GM12878 (cell line): ENCODE data around the gene PLA2G6. TPM values are rescaled to one million over a fixed set of nuclear protein-coding genes. Genes with fewer than 3 reads are reported as not detected.

Source experiments
- ATAC-seq: fragments of 200-7000 bp; cut with Tn5 transposase; 3 replicates; pipeline ENCODE4 v1.9.1; 2020; ENCODE audit warnings: mild to moderate bottlenecking, moderate library complexity
- BruUV-seq: library from RNA; stranded (reverse); fragments of 400-500 nt; replicated peaks from 2 replicates; lab custom pipeline; 2021; lab: Mats Ljungman, UMichigan
- CTCF ChIA-PET: fragments of 300-600 bp; sonication (Branson Sonifier 250); formaldehyde crosslinking; extraction: SDS; loops from one replicate; lab custom pipeline; 2021; ENCODE audit warnings: inconsistent platforms; lab: Yijun Ruan, JAX
- POLR2A ChIA-PET: fragments of 350-600 bp; formaldehyde crosslinking; extraction: SDS; loops from one replicate; lab custom pipeline; 2021; ENCODE audit warnings: inconsistent platforms; lab: Charles Lee
- RAD21 ChIA-PET: fragments of 300-600 bp; sonication (Branson Sonifier 250); formaldehyde crosslinking; loops from one replicate; lab custom pipeline; 2023; ENCODE audit warnings: antibody characterized with exemption; ENCODE audit not compliant: unreplicated experiment; lab: Charles Lee
- SMC1A ChIA-PET: fragments of 300-600 bp; sonication (Branson Sonifier 250); formaldehyde crosslinking; loops from one replicate; lab custom pipeline; 2023; ENCODE audit not compliant: unreplicated experiment, uncharacterized antibody; lab: Charles Lee
- DNase-seq: peaks from one replicate; pipeline ENCODE4 v3.0.0-alpha.2; 2011; ENCODE audit warnings: low read depth, low spot score
- FAIRE-seq: peaks from 3 replicates; lab custom pipeline; 2011; peaks lifted over from hg19 to GRCh38; lab: Jason Lieb, UNC
- H2AFZ ChIP-seq: 2 replicates; pipeline ENCODE4 v1.6.0; 2011; ENCODE audit warnings: low read depth, low read length, control low read depth; ENCODE audit not compliant: control insufficient read depth
- H3K27ac ChIP-seq: 2 replicates; pipeline ENCODE4 v1.5.1; 2011; ENCODE audit warnings: control low read depth; ENCODE audit not compliant: control insufficient read depth, insufficient read depth
- H3K27me3 ChIP-seq, 2 experiments: replicated peaks in 1 of 2; 2 replicates each; pipeline versions ENCODE4 v1.6.0 to v1.6.1; 2011; ENCODE audit warnings: low read length in 1 of 2; ENCODE audit not compliant: control insufficient read depth in 2 of 2, insufficient read depth in 2 of 2
- H3K36me3 ChIP-seq, 2 experiments: 2 replicates each; pipeline ENCODE4 v1.5.1; 2011; ENCODE audit warnings: low read length in 1 of 2; ENCODE audit not compliant: control insufficient read depth in 2 of 2, insufficient read depth in 2 of 2
- H3K4me1 ChIP-seq: 2 replicates; pipeline ENCODE4 v1.6.1; 2011; ENCODE audit warnings: mild to moderate bottlenecking, low read length, moderate library complexity, mixed read lengths; ENCODE audit not compliant: control insufficient read depth, insufficient read depth
- H3K4me2 ChIP-seq: 2 replicates; pipeline ENCODE4 v1.6.0; 2011; ENCODE audit warnings: control low read depth; ENCODE audit not compliant: control insufficient read depth, insufficient read depth
- H3K4me3 ChIP-seq: fragments of 200-600 bp; sonication (generic); 2 replicates; pipeline ENCODE4 v1.5.1; 2016
- H3K79me2 ChIP-seq: 2 replicates; pipeline ENCODE4 v1.6.0; 2011; ENCODE audit warnings: low read length; ENCODE audit not compliant: control insufficient read depth, insufficient read depth
- H3K9ac ChIP-seq: 2 replicates; pipeline ENCODE4 v1.8.0; 2011; ENCODE audit warnings: low read length, control low read depth, mixed read lengths; ENCODE audit not compliant: control insufficient read depth, insufficient read depth
- H3K9me3 ChIP-seq: replicated peaks from 3 replicates; pipeline ENCODE4 v1.5.1; 2011; ENCODE audit warnings: mild to moderate bottlenecking, low read length; ENCODE audit not compliant: control insufficient read depth, insufficient read depth
- H4K20me1 ChIP-seq: 2 replicates; pipeline ENCODE4 v1.6.0; 2011; ENCODE audit not compliant: control insufficient read depth, insufficient read depth
- BCL3 ChIP-seq: IDR thresholded peaks from 2 replicates; pipeline ENCODE4 v1.6.1; 2011; ENCODE audit warnings: borderline replicate concordance, low read depth, mild to moderate bottlenecking, moderate library complexity, low read length; ENCODE audit not compliant: insufficient read depth, poor library complexity, severe bottlenecking
- CEBPZ ChIP-seq: fragments of 150-350 bp; IDR thresholded peaks from 2 replicates; pipeline ENCODE4 v1.6.1; 2016; ENCODE audit warnings: low read depth, low read length
- ESRRA ChIP-seq: IDR thresholded peaks from 2 replicates; pipeline ENCODE4 v1.6.1; 2012; ENCODE audit warnings: mild to moderate bottlenecking, low read length, improper control_type of control experiment
- MXI1 ChIP-seq: fragments of 150-350 bp; IDR thresholded peaks from 2 replicates; pipeline ENCODE4 v1.6.1; 2011; ENCODE audit warnings: low read depth, mild to moderate bottlenecking, inconsistent platforms, low read length, improper control_type of control experiment
- PML ChIP-seq: IDR thresholded peaks from 2 replicates; pipeline ENCODE4 v1.6.1; 2012; ENCODE audit warnings: low read length, inconsistent platforms
- POU2F2 ChIP-seq: IDR thresholded peaks from 3 replicates; pipeline ENCODE4 v1.6.1; 2011; ENCODE audit warnings: low read depth, mild to moderate bottlenecking, low read length, borderline replicate concordance
- PRDM15 ChIP-seq: fragments of 450-650 bp; formaldehyde crosslinking; IDR thresholded peaks from 2 replicates; pipeline ENCODE4 v1.4.0; 2020; ENCODE audit warnings: mild to moderate bottlenecking, moderate library complexity
- RELA ChIP-seq: fragments of 450-650 bp; IDR thresholded peaks from 2 replicates; pipeline ENCODE4 v1.8.0; 2014; ENCODE audit warnings: borderline replicate concordance; ENCODE audit not compliant: partially characterized antibody
- TCF3 ChIP-seq: IDR thresholded peaks from 2 replicates; pipeline ENCODE4 v1.6.1; 2012; ENCODE audit warnings: low read depth, mild to moderate bottlenecking, low read length, borderline replicate concordance; ENCODE audit not compliant: insufficient read depth
- ZBTB33 ChIP-seq: fragments of 450-650 bp; IDR thresholded peaks from 2 replicates; pipeline ENCODE4 v1.6.1; 2017; ENCODE audit warnings: mild to moderate bottlenecking
- WGBS: methylation state at CpG from one replicate; pipeline ENCODE4 v1.1.6; 2016; ENCODE audit warnings: low lambda C conversion rate; ENCODE audit not compliant: insufficient replicate concordance, insufficient coverage; ENCODE audit errors: missing lambda C conversion rate; 5-methylcytosine and 5-hydroxymethylcytosine counted together
- in situ Hi-C: fragments of 300-500 bp; cut with MboI; formaldehyde crosslinking; loops from 9 replicates; pipeline ENCODE4 v1.14.3; 2018; ENCODE audit warnings: mixed read lengths
- intact Hi-C: fragments of 100-400 bp; cut with micrococcal nuclease; formaldehyde crosslinking; loops from one replicate; pipeline ENCODE4 v1.14.2; 2022; ENCODE audit not compliant: unreplicated experiment
- polyA plus RNA-seq, 11 experiments: library from polyadenylated mRNA; depleted of rRNA in 4 of 11; unstranded in 6 of 11; stranded (reverse) in 5 of 11; fragments of >200 nt; fragmentation: Nextera tagmentation in 4 of 11; fragmentation: Illumina TruSeq in 1 of 11; extraction: Ambion mirVana in 4 of 11; extraction: Trizol in 1 of 11; gene quantifications; 1 replicate in 1 of 11; 2 replicates in 10 of 11; pipeline versions ENCODE4 v1.2.1 to v1.2.3, GENCODE V29; 2011 to 2016; ENCODE audit warnings: inconsistent platforms in 2 of 11, missing spikeins in 2 of 11, low read depth in 1 of 11
- total RNA-seq, 4 experiments: library from RNA; depleted of rRNA in 3 of 4; stranded (reverse); fragments of >200 nt in 3 of 4; fragmentation: Illumina TruSeq in 1 of 4; extraction: Trizol in 1 of 4; gene quantifications; 2 replicates each; pipeline versions ENCODE4 v1.2.1 to v1.2.3, GENCODE V29; 2013 to 2021

Gene PLA2G6
- total and polyA plus RNA-seq, 10 of the 15 experiments (the other 5 are each of a cell fraction or from before 2014, with no cell fraction given): 0.15 to 42.2 (median 15.8) TPM

- TF ChIP-seq BCL3: no peak
- TF ChIP-seq ESRRA: no peak
- no peak for TF ChIP-seq ZBTB33
- TF ChIP-seq TCF3: no peak
- no peak for TF ChIP-seq MXI1
- no peak for TF ChIP-seq RELA
Measured at GRCh38 chr22:38192475-38192863, 10.8 kb upstream of the PLA2G6 start (continued).

GRCh38 chr22:38191731-38192474 lies 10.3 kb upstream of the PLA2G6 start:
- no peak for ATAC-seq
- intact Hi-C loops (no loop called here), in situ Hi-C loops (no loop called here)
- no TSS peak for BruUV-seq
- H2AFZ ChIP-seq: no peak overlapping the region
- ChIA-PET CTCF (interaction anchor here (1.0 kb wide), 1 partner anchor 17 kb away, joined by 3 read pairs; no protein-coding TSS in a partner anchor), RAD21 (no interaction called here), SMC1A (interaction anchor here (0.7 to 0.9 kb wide), 2 partner anchors 8 to 515 kb away, joined by 3 read pairs; no protein-coding TSS in a partner anchor), POLR2A (interaction anchor here (0.6 to 2.9 kb wide), 3 partner anchors 10 to 460 kb away, joined by 3 to 13 read pairs (median 3); partner anchors contain the start of gene PLA2G6)
- no peak overlapping the region for H3K27ac ChIP-seq
- H4K20me1 ChIP-seq: no peaks in the 10 kb centered on the region
- 52% methylated on average over 10 of the region's 10 CpGs for WGBS
- no peaks in the 10 kb centered on the region for H3K79me2 ChIP-seq
- H3K4me1 ChIP-seq: peaks cover 8% of the 10 kb centered on the region
- H3K4me2 ChIP-seq: no peak overlapping the region
- no peaks in the 10 kb centered on the region for H3K27me3 ChIP-seq
- H3K4me3 ChIP-seq: no peak overlapping the region
- H3K9me3 ChIP-seq: no peaks in the 10 kb centered on the region
- H3K36me3 ChIP-seq: no peaks in the 10 kb centered on the region
- no peak for FAIRE-seq
- no peak for DNase-seq
- H3K9ac ChIP-seq: no peak overlapping the region
- TF ChIP-seq POU2F2: no peak
- TF ChIP-seq PML: no peak
- TF ChIP-seq PRDM15 (CRISPR knock-in tag): no peak
- TF ChIP-seq CEBPZ: no peak
